GM23338 (cell line): ENCODE data around the gene MTHFD2L. TPM values are rescaled to one million over a fixed set of nuclear protein-coding genes. Genes with fewer than 3 reads are reported as not detected.

Experiments used
- ATAC-seq: fragments of 200-7000 bp; cut with Tn5 transposase; 3 replicates; pipeline ENCODE4 v1.9.1; 2020
- DNase-seq: peaks from one replicate; pipeline ENCODE4 v3.0.0-alpha.2; 2015; ENCODE audit warnings: low spot score
- H2AFZ ChIP-seq: fragments of 200-600 bp; sonication (generic); 2 replicates; pipeline ENCODE4 v1.8.0; 2016; ENCODE audit warnings: antibody characterized with exemption, mild to moderate bottlenecking, moderate library complexity
- H3F3A ChIP-seq: fragments of 200-600 bp; sonication (generic); replicated peaks from 2 replicates; pipeline ENCODE4 v1.8.0; 2017; ENCODE audit warnings: antibody characterized with exemption, mixed run types, low read depth
- H3K27ac ChIP-seq: fragments of 200-600 bp; sonication (generic); 2 replicates; pipeline ENCODE4 v1.6.1; 2016; ENCODE audit warnings: low read depth
- H3K27me3 ChIP-seq: fragments of 200-600 bp; sonication (generic); 2 replicates; pipeline ENCODE4 v1.8.0; 2016; ENCODE audit warnings: mild to moderate bottlenecking, mixed run types, moderate library complexity; ENCODE audit not compliant: insufficient read depth
- H3K36me3 ChIP-seq: fragments of 200-600 bp; sonication (generic); 2 replicates; pipeline ENCODE4 v1.8.0; 2016; ENCODE audit warnings: mild to moderate bottlenecking; ENCODE audit not compliant: insufficient read depth
- H3K4me1 ChIP-seq: fragments of 200-600 bp; sonication (generic); 2 replicates; pipeline ENCODE4 v1.8.0; 2016; ENCODE audit warnings: mild to moderate bottlenecking, moderate library complexity; ENCODE audit not compliant: insufficient read depth
- H3K4me2 ChIP-seq: fragments of 200-600 bp; sonication (generic); 2 replicates; pipeline ENCODE4 v1.7.1; 2017; ENCODE audit warnings: mixed run types
- H3K4me3 ChIP-seq: fragments of 200-600 bp; sonication (generic); 2 replicates; pipeline ENCODE4 v1.6.1; 2016; ENCODE audit warnings: mixed run types
- H3K79me2 ChIP-seq: fragments of 200-600 bp; sonication (generic); replicated peaks from 2 replicates; pipeline ENCODE4 v1.8.0; 2017; ENCODE audit warnings: mild to moderate bottlenecking; ENCODE audit not compliant: insufficient read depth
- H3K9me2 ChIP-seq: fragments of 200-600 bp; sonication (generic); 2 replicates; pipeline ENCODE4 v1.8.0; 2017; ENCODE audit not compliant: insufficient read depth
- H4K20me1 ChIP-seq: fragments of 200-600 bp; sonication (generic); replicated peaks from 2 replicates; pipeline ENCODE4 v1.8.0; 2017; ENCODE audit warnings: mild to moderate bottlenecking; ENCODE audit not compliant: insufficient read depth
- H3K27ac Mint-ChIP-seq: 2 replicates; pipeline ENCODE4 v1.8.0; 2020; ENCODE audit warnings: inconsistent platforms, mild to moderate bottlenecking, moderate library complexity, mixed read lengths
- H3K27me3 Mint-ChIP-seq: 3 replicates; pipeline ENCODE4 v1.8.0; 2022; ENCODE audit warnings: low read depth, mild to moderate bottlenecking, moderate library complexity, mixed read lengths, inconsistent platforms; ENCODE audit not compliant: insufficient read depth, poor library complexity
- H3K36me3 Mint-ChIP-seq: 3 replicates; pipeline ENCODE4 v1.8.0; 2021; ENCODE audit warnings: low read depth, mild to moderate bottlenecking, inconsistent platforms, moderate library complexity, mixed read lengths
- H3K4me1 Mint-ChIP-seq: 3 replicates; pipeline ENCODE4 v1.8.0; 2020; ENCODE audit warnings: mild to moderate bottlenecking, inconsistent platforms, mixed read lengths
- H3K4me3 Mint-ChIP-seq: 3 replicates; pipeline ENCODE4 v1.8.0; 2021; ENCODE audit warnings: moderate library complexity, mild to moderate bottlenecking, inconsistent platforms, mixed read lengths
- H3K9me3 Mint-ChIP-seq: 3 replicates; pipeline ENCODE4 v1.8.0; 2020; ENCODE audit warnings: moderate library complexity, mild to moderate bottlenecking, inconsistent platforms, mixed read lengths
- EZH2 ChIP-seq: fragments of 200-600 bp; sonication (generic); IDR thresholded peaks from one replicate; pipeline ENCODE4 v1.8.0; 2017; ENCODE audit warnings: antibody characterized with exemption, mild to moderate bottlenecking, low read depth; ENCODE audit not compliant: unreplicated experiment
- JUNB ChIP-seq: IDR thresholded peaks from one replicate; pipeline ENCODE4 v1.6.1; 2016; ENCODE audit warnings: antibody characterized with exemption; ENCODE audit not compliant: unreplicated experiment
- POLR2AphosphoS5 ChIP-seq: IDR thresholded peaks from 2 replicates; pipeline ENCODE4 v1.6.1; 2016; ENCODE audit warnings: antibody characterized with exemption, low read depth
- STAT1 ChIP-seq: IDR thresholded peaks from one replicate; pipeline ENCODE4 v1.6.1; 2016; ENCODE audit warnings: antibody characterized with exemption; ENCODE audit not compliant: unreplicated experiment
- ZNF331 ChIP-seq: fragments of 250-450 bp; sonication (Bioruptor Pico); IDR thresholded peaks from 2 replicates; pipeline ENCODE4 v1.5.0; 2020; ENCODE audit warnings: low read depth, mild to moderate bottlenecking, moderate library complexity
- polyA plus RNA-seq: library from polyadenylated mRNA; unstranded; fragments of >200 nt; fragmentation: Nextera tagmentation; extraction: Ambion mirVana; gene quantifications from 2 replicates; pipeline ENCODE4 v1.2.1, GENCODE V29; 2016
- total RNA-seq: library from RNA; depleted of rRNA; stranded (reverse); fragments of >200 nt; shearing (Covaris generic); gene quantifications from 2 replicates; pipeline ENCODE4 v1.2.3, GENCODE V29; 2014
- TF ChIP-seq, protein P1 (sequence below): fragments of 250-450 bp; sonication (Bioruptor Pico); IDR thresholded peaks from 2 replicates; pipeline ENCODE4 v1.5.0; 2020; ENCODE audit warnings: mild to moderate bottlenecking, moderate library complexity
- TF ChIP-seq, protein P2 (sequence below), 2 experiments: fragments of 200-600 bp in 1 of 2; sonication (generic) in 1 of 2; conservative IDR thresholded peaks; 2 replicates each; pipeline versions ENCODE4 v1.5.1 to v1.6.1; 2016 to 2017; ENCODE audit warnings: antibody characterized with exemption in 2 of 2, low read depth in 2 of 2, mild to moderate bottlenecking in 2 of 2, moderate library complexity in 1 of 2
- TF ChIP-seq, protein P3 (sequence below): IDR thresholded peaks from 2 replicates; pipeline ENCODE4 v1.6.1; 2016; ENCODE audit warnings: antibody characterized with exemption

MTHFD2L gene
- total and polyA plus RNA-seq, 2 experiments from 2014 or later, result 24.4 to 35.7 TPM

DNA sequence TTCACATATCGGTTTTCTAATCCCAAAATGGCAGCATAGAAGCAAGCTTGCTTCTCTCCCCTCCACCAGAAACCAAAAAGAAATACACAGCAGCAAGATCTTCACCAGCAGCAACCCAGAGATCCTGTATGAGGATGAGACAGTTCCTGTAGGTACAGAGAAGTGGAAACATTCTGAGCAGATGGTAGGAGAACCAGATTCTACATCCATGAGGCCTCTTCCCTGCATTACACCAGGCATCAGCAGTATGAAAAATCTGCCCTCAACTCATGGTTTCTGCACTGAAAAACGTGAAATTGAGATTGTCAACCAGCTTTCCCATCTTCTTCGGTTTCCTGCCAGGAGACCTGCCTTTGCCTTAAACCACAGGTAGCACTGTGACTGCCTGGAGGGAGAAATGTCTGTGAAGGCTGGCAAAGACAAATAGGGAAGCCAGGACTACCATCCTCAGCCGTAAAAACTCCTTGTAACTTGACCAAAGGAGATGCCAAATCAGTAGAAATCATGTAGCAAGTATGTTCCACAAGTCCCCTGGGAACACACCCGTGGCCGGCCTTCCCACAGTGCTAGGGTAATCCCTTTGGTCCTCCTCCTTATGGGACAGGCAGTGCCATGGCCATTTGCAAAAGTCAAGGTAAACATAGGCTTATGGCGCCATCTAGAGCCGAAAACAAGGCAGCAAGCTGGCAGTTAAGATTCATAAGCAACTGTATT lies 24.0 kb upstream of the MTHFD2L start:
- peaks cover 11% of the 10 kb centered on the region for H3K27me3 Mint-ChIP-seq
- peak overlapping the region; percentile 63; the same call in 1 of the 2 replicates for H2AFZ ChIP-seq
- peak; percentile 87 for DNase-seq
- H3K4me1 Mint-ChIP-seq, result peaks cover 6% of the 10 kb centered on the region; the same call in 2 of the 3 replicates
- H4K20me1 ChIP-seq, result no peaks in the 10 kb centered on the region
- no peak overlapping the region for H3K4me3 ChIP-seq
- ATAC-seq, result peak; percentile 99
- TF ChIP-seq, protein P1, sequence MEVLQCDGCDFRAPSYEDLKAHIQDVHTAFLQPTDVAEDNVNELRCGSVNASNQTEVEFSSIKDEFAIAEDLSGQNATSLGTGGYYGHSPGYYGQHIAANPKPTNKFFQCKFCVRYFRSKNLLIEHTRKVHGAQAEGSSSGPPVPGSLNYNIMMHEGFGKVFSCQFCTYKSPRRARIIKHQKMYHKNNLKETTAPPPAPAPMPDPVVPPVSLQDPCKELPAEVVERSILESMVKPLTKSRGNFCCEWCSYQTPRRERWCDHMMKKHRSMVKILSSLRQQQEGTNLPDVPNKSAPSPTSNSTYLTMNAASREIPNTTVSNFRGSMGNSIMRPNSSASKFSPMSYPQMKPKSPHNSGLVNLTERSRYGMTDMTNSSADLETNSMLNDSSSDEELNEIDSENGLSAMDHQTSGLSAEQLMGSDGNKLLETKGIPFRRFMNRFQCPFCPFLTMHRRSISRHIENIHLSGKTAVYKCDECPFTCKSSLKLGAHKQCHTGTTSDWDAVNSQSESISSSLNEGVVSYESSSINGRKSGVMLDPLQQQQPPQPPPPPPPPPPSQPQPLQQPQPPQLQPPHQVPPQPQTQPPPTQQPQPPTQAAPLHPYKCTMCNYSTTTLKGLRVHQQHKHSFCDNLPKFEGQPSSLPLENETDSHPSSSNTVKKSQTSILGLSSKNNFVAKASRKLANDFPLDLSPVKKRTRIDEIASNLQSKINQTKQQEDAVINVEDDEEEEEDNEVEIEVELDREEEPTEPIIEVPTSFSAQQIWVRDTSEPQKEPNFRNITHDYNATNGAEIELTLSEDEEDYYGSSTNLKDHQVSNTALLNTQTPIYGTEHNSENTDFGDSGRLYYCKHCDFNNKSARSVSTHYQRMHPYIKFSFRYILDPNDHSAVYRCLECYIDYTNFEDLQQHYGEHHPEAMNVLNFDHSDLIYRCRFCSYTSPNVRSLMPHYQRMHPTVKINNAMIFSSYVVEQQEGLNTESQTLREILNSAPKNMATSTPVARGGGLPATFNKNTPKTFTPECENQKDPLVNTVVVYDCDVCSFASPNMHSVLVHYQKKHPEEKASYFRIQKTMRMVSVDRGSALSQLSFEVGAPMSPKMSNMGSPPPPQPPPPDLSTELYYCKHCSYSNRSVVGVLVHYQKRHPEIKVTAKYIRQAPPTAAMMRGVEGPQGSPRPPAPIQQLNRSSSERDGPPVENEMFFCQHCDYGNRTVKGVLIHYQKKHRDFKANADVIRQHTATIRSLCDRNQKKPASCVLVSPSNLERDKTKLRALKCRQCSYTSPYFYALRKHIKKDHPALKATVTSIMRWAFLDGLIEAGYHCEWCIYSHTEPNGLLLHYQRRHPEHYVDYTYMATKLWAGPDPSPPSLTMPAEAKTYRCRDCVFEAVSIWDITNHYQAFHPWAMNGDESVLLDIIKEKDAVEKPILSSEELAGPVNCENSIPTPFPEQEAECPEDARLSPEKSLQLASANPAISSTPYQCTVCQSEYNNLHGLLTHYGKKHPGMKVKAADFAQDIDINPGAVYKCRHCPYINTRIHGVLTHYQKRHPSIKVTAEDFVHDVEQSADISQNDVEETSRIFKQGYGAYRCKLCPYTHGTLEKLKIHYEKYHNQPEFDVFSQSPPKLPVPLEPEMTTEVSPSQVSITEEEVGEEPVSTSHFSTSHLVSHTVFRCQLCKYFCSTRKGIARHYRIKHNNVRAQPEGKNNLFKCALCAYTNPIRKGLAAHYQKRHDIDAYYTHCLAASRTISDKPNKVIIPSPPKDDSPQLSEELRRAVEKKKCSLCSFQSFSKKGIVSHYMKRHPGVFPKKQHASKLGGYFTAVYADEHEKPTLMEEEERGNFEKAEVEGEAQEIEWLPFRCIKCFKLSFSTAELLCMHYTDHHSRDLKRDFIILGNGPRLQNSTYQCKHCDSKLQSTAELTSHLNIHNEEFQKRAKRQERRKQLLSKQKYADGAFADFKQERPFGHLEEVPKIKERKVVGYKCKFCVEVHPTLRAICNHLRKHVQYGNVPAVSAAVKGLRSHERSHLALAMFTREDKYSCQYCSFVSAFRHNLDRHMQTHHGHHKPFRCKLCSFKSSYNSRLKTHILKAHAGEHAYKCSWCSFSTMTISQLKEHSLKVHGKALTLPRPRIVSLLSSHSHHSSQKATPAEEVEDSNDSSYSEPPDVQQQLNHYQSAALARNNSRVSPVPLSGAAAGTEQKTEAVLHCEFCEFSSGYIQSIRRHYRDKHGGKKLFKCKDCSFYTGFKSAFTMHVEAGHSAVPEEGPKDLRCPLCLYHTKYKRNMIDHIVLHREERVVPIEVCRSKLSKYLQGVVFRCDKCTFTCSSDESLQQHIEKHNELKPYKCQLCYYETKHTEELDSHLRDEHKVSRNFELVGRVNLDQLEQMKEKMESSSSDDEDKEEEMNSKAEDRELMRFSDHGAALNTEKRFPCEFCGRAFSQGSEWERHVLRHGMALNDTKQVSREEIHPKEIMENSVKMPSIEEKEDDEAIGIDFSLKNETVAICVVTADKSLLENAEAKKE (CRISPR knock-in tag), result no peak
- TF ChIP-seq, protein P2, sequence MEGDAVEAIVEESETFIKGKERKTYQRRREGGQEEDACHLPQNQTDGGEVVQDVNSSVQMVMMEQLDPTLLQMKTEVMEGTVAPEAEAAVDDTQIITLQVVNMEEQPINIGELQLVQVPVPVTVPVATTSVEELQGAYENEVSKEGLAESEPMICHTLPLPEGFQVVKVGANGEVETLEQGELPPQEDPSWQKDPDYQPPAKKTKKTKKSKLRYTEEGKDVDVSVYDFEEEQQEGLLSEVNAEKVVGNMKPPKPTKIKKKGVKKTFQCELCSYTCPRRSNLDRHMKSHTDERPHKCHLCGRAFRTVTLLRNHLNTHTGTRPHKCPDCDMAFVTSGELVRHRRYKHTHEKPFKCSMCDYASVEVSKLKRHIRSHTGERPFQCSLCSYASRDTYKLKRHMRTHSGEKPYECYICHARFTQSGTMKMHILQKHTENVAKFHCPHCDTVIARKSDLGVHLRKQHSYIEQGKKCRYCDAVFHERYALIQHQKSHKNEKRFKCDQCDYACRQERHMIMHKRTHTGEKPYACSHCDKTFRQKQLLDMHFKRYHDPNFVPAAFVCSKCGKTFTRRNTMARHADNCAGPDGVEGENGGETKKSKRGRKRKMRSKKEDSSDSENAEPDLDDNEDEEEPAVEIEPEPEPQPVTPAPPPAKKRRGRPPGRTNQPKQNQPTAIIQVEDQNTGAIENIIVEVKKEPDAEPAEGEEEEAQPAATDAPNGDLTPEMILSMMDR (conservative IDR thresholded peaks at IDR 0.05; ENCODE audit: low read depth in 2 of 2), result peak; percentile 94 to 96
- H3K4me2 ChIP-seq, result no peak overlapping the region
- no peak overlapping the region; the same call in 2 of the 3 replicates for H3K4me3 Mint-ChIP-seq
- H3K4me1 ChIP-seq, result no peaks in the 10 kb centered on the region
- H3K9me3 Mint-ChIP-seq, result peaks cover 42% of the 10 kb centered on the region
- H3K27ac Mint-ChIP-seq, result no peak overlapping the region
- H3K79me2 ChIP-seq, result no peaks in the 10 kb centered on the region
- H3K9me2 ChIP-seq, result no peaks in the 10 kb centered on the region
- H3K36me3 ChIP-seq, result no peaks in the 10 kb centered on the region
- H3K27me3 ChIP-seq, result no peaks in the 10 kb centered on the region
- no peaks in the 10 kb centered on the region for H3F3A ChIP-seq
- H3K27ac ChIP-seq, result no peak overlapping the region
- H3K36me3 Mint-ChIP-seq, result peaks cover 33% of the 10 kb centered on the region

DNA sequence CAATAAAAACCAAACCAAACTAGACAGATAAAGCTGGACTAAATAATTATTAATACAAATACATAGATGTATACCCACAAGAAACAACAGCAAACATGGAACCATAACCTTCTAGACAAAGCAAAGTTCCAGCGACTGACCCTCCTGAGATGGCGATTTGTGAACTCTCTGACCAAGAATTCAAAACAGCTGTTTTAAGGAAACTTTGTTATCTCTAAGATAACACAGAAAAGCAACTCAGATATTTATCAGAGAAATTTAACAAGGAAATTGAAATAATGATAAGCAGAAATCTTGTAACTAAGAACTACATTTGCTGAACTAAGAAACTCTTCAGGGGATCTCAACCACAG lies 23.4 kb upstream of the MTHFD2L start:
- H3K27ac ChIP-seq, result no peak overlapping the region
- no peak for DNase-seq
- H3F3A ChIP-seq, result no peaks in the 10 kb centered on the region
- Mint-ChIP-seq H3K4me3 (no peak overlapping the region), H3K4me1 (peaks cover 6% of the 10 kb centered on the region; the same call in 2 of the 3 replicates), H3K27me3 (peaks cover 11% of the 10 kb centered on the region), H3K27ac (no peak overlapping the region), H3K36me3 (peaks cover 28% of the 10 kb centered on the region), H3K9me3 (peaks cover 37% of the 10 kb centered on the region)
- H3K27me3 ChIP-seq, result no peaks in the 10 kb centered on the region
- ATAC-seq, result no peak
- no peaks in the 10 kb centered on the region for H3K36me3 ChIP-seq
- no peaks in the 10 kb centered on the region for H3K9me2 ChIP-seq
- H3K4me3 ChIP-seq, result no peak overlapping the region
- H4K20me1 ChIP-seq, result no peaks in the 10 kb centered on the region
- no peaks in the 10 kb centered on the region for H3K79me2 ChIP-seq
- no peak overlapping the region for H2AFZ ChIP-seq
- no peaks in the 10 kb centered on the region for H3K4me1 ChIP-seq
- H3K4me2 ChIP-seq, result no peak overlapping the region
- TF ChIP-seq EZH2 (no peak), POLR2AphosphoS5 (no peak), STAT1 (no peak), JUNB (no peak), ZNF331 (no peak)
- TF ChIP-seq, protein P3, sequence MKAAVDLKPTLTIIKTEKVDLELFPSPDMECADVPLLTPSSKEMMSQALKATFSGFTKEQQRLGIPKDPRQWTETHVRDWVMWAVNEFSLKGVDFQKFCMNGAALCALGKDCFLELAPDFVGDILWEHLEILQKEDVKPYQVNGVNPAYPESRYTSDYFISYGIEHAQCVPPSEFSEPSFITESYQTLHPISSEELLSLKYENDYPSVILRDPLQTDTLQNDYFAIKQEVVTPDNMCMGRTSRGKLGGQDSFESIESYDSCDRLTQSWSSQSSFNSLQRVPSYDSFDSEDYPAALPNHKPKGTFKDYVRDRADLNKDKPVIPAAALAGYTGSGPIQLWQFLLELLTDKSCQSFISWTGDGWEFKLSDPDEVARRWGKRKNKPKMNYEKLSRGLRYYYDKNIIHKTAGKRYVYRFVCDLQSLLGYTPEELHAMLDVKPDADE, result no peak
